Measurements from ENCODE around the gene COL4A5. TPM values are rescaled to one million over a fixed set of nuclear protein-coding genes. Genes with fewer than 3 reads are reported as not detected.

Gene COL4A5
- total and polyA plus RNA-seq, 10 donors, result 2.1 to 19.6 (median 8.4) TPM

DNA sequence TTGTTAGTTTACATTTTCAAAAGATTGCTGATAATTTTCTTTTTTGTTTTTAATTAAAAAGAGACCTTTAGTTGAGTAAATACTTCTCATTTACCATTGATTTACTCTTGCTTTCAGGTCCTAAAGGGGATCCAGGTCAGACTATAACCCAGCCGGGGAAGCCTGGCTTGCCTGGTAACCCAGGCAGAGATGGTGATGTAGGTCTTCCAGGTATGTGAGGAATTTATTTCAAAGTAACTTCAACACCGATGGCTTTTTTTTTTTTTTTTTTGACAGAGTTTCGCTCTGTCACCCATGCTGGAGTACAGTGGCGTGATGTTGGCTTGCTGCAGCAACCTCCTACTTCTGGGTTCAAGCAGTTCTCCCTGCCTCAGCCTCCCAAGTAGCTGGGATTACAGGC, 161.6 kb downstream of the COL4A5 start:
- H3K9me3 ChIP-seq, result no peaks in the 10 kb centered on the region
- DNase-seq, result no peak
- no peak overlapping the region for H3K4me3 ChIP-seq
- 83 to 100% (median 88%) methylated on average over 4 of the region's 4 CpGs for WGBS, 5 donors
- H3K36me3 ChIP-seq, result no peaks in the 10 kb centered on the region
- intact Hi-C loops (cut with DNase I; ENCODE audit: low total_unique reads), result no loop called here
- no peak overlapping the region for H3K27ac ChIP-seq
- TF ChIP-seq, protein P1, sequence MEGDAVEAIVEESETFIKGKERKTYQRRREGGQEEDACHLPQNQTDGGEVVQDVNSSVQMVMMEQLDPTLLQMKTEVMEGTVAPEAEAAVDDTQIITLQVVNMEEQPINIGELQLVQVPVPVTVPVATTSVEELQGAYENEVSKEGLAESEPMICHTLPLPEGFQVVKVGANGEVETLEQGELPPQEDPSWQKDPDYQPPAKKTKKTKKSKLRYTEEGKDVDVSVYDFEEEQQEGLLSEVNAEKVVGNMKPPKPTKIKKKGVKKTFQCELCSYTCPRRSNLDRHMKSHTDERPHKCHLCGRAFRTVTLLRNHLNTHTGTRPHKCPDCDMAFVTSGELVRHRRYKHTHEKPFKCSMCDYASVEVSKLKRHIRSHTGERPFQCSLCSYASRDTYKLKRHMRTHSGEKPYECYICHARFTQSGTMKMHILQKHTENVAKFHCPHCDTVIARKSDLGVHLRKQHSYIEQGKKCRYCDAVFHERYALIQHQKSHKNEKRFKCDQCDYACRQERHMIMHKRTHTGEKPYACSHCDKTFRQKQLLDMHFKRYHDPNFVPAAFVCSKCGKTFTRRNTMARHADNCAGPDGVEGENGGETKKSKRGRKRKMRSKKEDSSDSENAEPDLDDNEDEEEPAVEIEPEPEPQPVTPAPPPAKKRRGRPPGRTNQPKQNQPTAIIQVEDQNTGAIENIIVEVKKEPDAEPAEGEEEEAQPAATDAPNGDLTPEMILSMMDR (IDR thresholded peaks at IDR 0.05 in 8 of 11, conservative IDR thresholded peaks at IDR 0.05 in 3 of 11), result no peak
- TF ChIP-seq POLR2AphosphoS5 (IDR thresholded peaks at IDR 0.05) (no peak), POLR2A (IDR thresholded peaks at IDR 0.05) (no peak)
- H3K27me3 ChIP-seq (replicated peaks in 1 of 7), result no peaks in the 10 kb centered on the region
- no peaks in the 10 kb centered on the region for H3K4me1 ChIP-seq

- 65 to 94% (median 81%) methylated on average over 2 of the region's 2 CpGs for WGBS, 5 donors
- Histone ChIP-seq H3K36me3 (no peaks in the 10 kb centered on the region), H3K27me3 (replicated peaks in 1 of 7) (no peaks in the 10 kb centered on the region), H3K4me3 (no peak overlapping the region), H3K9me3 (no peaks in the 10 kb centered on the region), H3K4me1 (no peaks in the 10 kb centered on the region), H3K27ac (no peak overlapping the region)
- intact Hi-C loops (cut with DNase I; ENCODE audit: low total_unique reads), result no loop called here
- DNase-seq, result no peak
- TF ChIP-seq, protein P1 (IDR thresholded peaks at IDR 0.05 in 8 of 11, conservative IDR thresholded peaks at IDR 0.05 in 3 of 11), result no peak
- TF ChIP-seq POLR2AphosphoS5 (IDR thresholded peaks at IDR 0.05) (no peak), POLR2A (IDR thresholded peaks at IDR 0.05) (no peak)
These were observed 170.5 kb downstream of the COL4A5 start for GRCh38 chrX:108610141-108610540.

GRCh38 chrX:108614616-108615015, 175.0 kb downstream of the COL4A5 start:
- H3K4me3 ChIP-seq, result no peak overlapping the region
- no peaks in the 10 kb centered on the region for H3K27me3 ChIP-seq (replicated peaks in 1 of 7)
- no peaks in the 10 kb centered on the region for H3K9me3 ChIP-seq
- H3K4me1 ChIP-seq, result no peaks in the 10 kb centered on the region
- H3K36me3 ChIP-seq, result no peaks in the 10 kb centered on the region
- TF ChIP-seq POLR2A (IDR thresholded peaks at IDR 0.05) (no peak), POLR2AphosphoS5 (IDR thresholded peaks at IDR 0.05) (no peak)
- TF ChIP-seq, protein P1 (IDR thresholded peaks at IDR 0.05 in 8 of 11, conservative IDR thresholded peaks at IDR 0.05 in 3 of 11), result no peak
- no peak overlapping the region for H3K27ac ChIP-seq
- DNase-seq, result no peak
- intact Hi-C loops (cut with DNase I; ENCODE audit: low total_unique reads), result no loop called here

GRCh38 chrX:108640817-108641216, 201.2 kb downstream of the COL4A5 start:
- no peak for DNase-seq
- intact Hi-C loops (cut with DNase I; ENCODE audit: low total_unique reads), result no loop called here
- no peaks in the 10 kb centered on the region for H3K27me3 ChIP-seq (replicated peaks in 1 of 7)
- TF ChIP-seq POLR2A (IDR thresholded peaks at IDR 0.05), result no peak
- no peak for TF ChIP-seq POLR2AphosphoS5 (IDR thresholded peaks at IDR 0.05)
- TF ChIP-seq, protein P1 (IDR thresholded peaks at IDR 0.05 in 8 of 11, conservative IDR thresholded peaks at IDR 0.05 in 3 of 11), result no peak
- no peak overlapping the region for H3K4me3 ChIP-seq
- H3K36me3 ChIP-seq, result no peaks in the 10 kb centered on the region
- no peak overlapping the region for H3K27ac ChIP-seq
- no peaks in the 10 kb centered on the region for H3K4me1 ChIP-seq
- H3K9me3 ChIP-seq, result peaks cover 0 to 32% (median 3%) of the 10 kb centered on the region in 8 donors
